Inferior parietal cortex (tissue), 1 donor: ENCODE results near the gene FAM131C.

Experiments used
- DNase-seq: peaks from one replicate; pipeline ENCODE4 v3.0.0-alpha.2; 2016; ENCODE audit errors: extremely low spot score

Gene FAM131C

GRCh38 chr1:16101623-16102022 lies 28.2 kb upstream of the FAM131C start:
- no peak for DNase-seq

GRCh38 chr1:16099412-16099811 lies 26.0 kb upstream of the FAM131C start:
- DNase-seq, result no peak

- no peak for DNase-seq
These were observed 22.0 kb upstream of the FAM131C start for GRCh38 chr1:16095447-16095846.

- no peak for DNase-seq
These were observed 21.2 kb upstream of the FAM131C start for GRCh38 chr1:16094453-16095158.

GRCh38 chr1:16093611-16094010 lies 20.2 kb upstream of the FAM131C start:
- DNase-seq, result no peak

- no peak for DNase-seq
These were observed 19.6 kb upstream of the FAM131C start for GRCh38 chr1:16092923-16093511.

GRCh38 chr1:16092097-16092922 lies 18.9 kb upstream of the FAM131C start:
- DNase-seq, result no peak

- DNase-seq, result no peak
These were observed 17.8 kb upstream of the FAM131C start for GRCh38 chr1:16091296-16091695.

GRCh38 chr1:16090076-16090826 lies 16.8 kb upstream of the FAM131C start:
- DNase-seq, result no peak

- DNase-seq, result no peak
These were observed 15.5 kb upstream of the FAM131C start for GRCh38 chr1:16088996-16089395.

- DNase-seq, result no peak
These were observed 15.0 kb upstream of the FAM131C start for GRCh38 chr1:16088351-16088911.

GRCh38 chr1:16087733-16088132 lies 14.3 kb upstream of the FAM131C start:
- DNase-seq, result no peak

- no peak for DNase-seq
These were observed 12.1 kb upstream of the FAM131C start for GRCh38 chr1:16085522-16085921.

- DNase-seq, result no peak
These were observed 10.0 kb upstream of the FAM131C start for GRCh38 chr1:16083486-16083885.

GRCh38 chr1:16082283-16083038 lies 9.0 kb upstream of the FAM131C start:
- peak; percentile 36 for DNase-seq

GRCh38 chr1:16081636-16082035 lies 8.2 kb upstream of the FAM131C start:
- DNase-seq, result no peak

GRCh38 chr1:16080422-16081150 lies 7.1 kb upstream of the FAM131C start:
- DNase-seq, result no peak

GRCh38 chr1:16078925-16079656 lies 5.6 kb upstream of the FAM131C start:
- peak; percentile 74 for DNase-seq

GRCh38 chr1:16077406-16078245 lies 4.2 kb upstream of the FAM131C start:
- no peak for DNase-seq
